AG04449 (cell line): ENCODE measurements around the gene SH3YL1.

Experiments
- CTCF ChIA-PET: fragments of 350-600 bp; formaldehyde crosslinking; extraction: SDS; loops from one replicate; lab custom pipeline; 2021; ENCODE audit warnings: antibody characterized with exemption; lab: Yijun Ruan, JAX
- POLR2A ChIA-PET: fragments of 400-600, 350-600 bp; formaldehyde crosslinking; extraction: SDS; loops from one replicate; lab custom pipeline; 2020; ENCODE audit warnings: antibody characterized with exemption, inconsistent platforms; lab: Yijun Ruan, JAX
- DNase-seq: peaks from one replicate; pipeline ENCODE4 v3.0.0-alpha.2; 2010; ENCODE audit warnings: low read depth, low spot score
- H3K4me3 ChIP-seq: 2 replicates; pipeline ENCODE4 v1.5.1; 2011; ENCODE audit warnings: low read depth, mild to moderate bottlenecking, control low read depth, low read length
- CTCF ChIP-seq: IDR thresholded peaks from one replicate; pipeline ENCODE4 v1.5.1; 2011; ENCODE audit warnings: mild to moderate bottlenecking, moderate library complexity, low read length, control low read depth, inconsistent platforms; ENCODE audit not compliant: insufficient read depth; ENCODE audit errors: missing control alignments

The SH3YL1 gene

GRCh38 chr2:193141-193671 is 70.6 kb downstream of the SH3YL1 start:
- no peak for DNase-seq
- CTCF ChIA-PET: no interaction called here
- no peak overlapping the region for H3K4me3 ChIP-seq
- POLR2A ChIA-PET: no interaction called here
- TF ChIP-seq CTCF: no peak

- no peak overlapping the region for H3K4me3 ChIP-seq
- no peak for TF ChIP-seq CTCF
- DNase-seq: no peak
- CTCF ChIA-PET: no interaction called here
- POLR2A ChIA-PET: no interaction called here
Measured at GRCh38 chr2:191311-192190, 72.3 kb downstream of the SH3YL1 start.

GRCh38 chr2:187825-188224 is 76.0 kb downstream of the SH3YL1 start:
- ChIA-PET CTCF (no interaction called here), POLR2A (no interaction called here)
- TF ChIP-seq CTCF: no peak

GRCh38 chr2:185221-185620 is 78.6 kb downstream of the SH3YL1 start:
- TF ChIP-seq CTCF: no peak
- CTCF ChIA-PET: no interaction called here
- DNase-seq: no peak
- no peak overlapping the region for H3K4me3 ChIP-seq
- POLR2A ChIA-PET: no interaction called here

More at GRCh38 chr2:187825-188224, 76.0 kb downstream of the SH3YL1 start:
- no peak overlapping the region for H3K4me3 ChIP-seq
- no peak for DNase-seq

- CTCF ChIA-PET: no interaction called here
- no peak for DNase-seq
- POLR2A ChIA-PET: no interaction called here
- no peak for TF ChIP-seq CTCF
- no peak overlapping the region for H3K4me3 ChIP-seq
Measured at GRCh38 chr2:184695-185094, 79.1 kb downstream of the SH3YL1 start.

- TF ChIP-seq CTCF: no peak
- no peak for DNase-seq
- CTCF ChIA-PET: no interaction called here
- POLR2A ChIA-PET: no interaction called here
- no peak overlapping the region for H3K4me3 ChIP-seq
Measured at GRCh38 chr2:182509-183122, 81.2 kb downstream of the SH3YL1 start.
